ENCODE measurements around the gene CROCC2. TPM values are rescaled to one million over a fixed set of nuclear protein-coding genes. Genes with fewer than 3 reads are reported as not detected.

The CROCC2 gene
- total RNA-seq, 1 experiment from 2014 or later, result not detected

GRCh38 chr2:241003047-241003360, 96.9 kb downstream of the CROCC2 start:
- DNase-seq (ENCODE audit: low read depth, low spot score) (no peak), ATAC-seq (no peak)
- CTCF ChIA-PET, result no interaction called here
- intact Hi-C loops (cut with micrococcal nuclease), result no loop called here
- BruUV-seq (replicated peaks), result no TSS peak
- 0 out of 4 replicates have a peak, but pooled peaks cover 0 to 7% of the 10 kb centered on the region in 2 experiments for H3K36me3 ChIP-seq (ENCODE audit: control insufficient read depth in 1 of 2, insufficient read depth in 2 of 2, low read length in 2 of 2)
- H3K79me2 ChIP-seq (ENCODE audit: insufficient read depth, low read length), result no peaks in the 10 kb centered on the region
- H3K9me2 ChIP-seq (ENCODE audit: insufficient read depth), result no peaks in the 10 kb centered on the region
- peaks cover 13 to 14% of the 10 kb centered on the region in 2 experiments; a peak in 2 of 4 replicates for H3K9me3 ChIP-seq (ENCODE audit: control insufficient read depth in 1 of 2, insufficient read depth in 1 of 2, low read depth in 1 of 2, low read length in 2 of 2)
- peaks cover 2 to 11% of the 10 kb centered on the region in 2 experiments; a peak in 2 of 4 replicates for H3K4me1 ChIP-seq (ENCODE audit: control insufficient read depth in 1 of 2, insufficient read depth in 2 of 2, low read length in 2 of 2)
- H2AFZ ChIP-seq (ENCODE audit: low read depth, low read length, poor library complexity, severe bottlenecking), result no peak overlapping the region
- TF ChIP-seq SP1 (IDR thresholded peaks at IDR 0.05; ENCODE audit: low read depth) (no peak), EZH2 (IDR thresholded peaks at IDR 0.05) (no peak), POLR2AphosphoS5 (IDR thresholded peaks at IDR 0.05; ENCODE audit: low read depth, low read length) (no peak), POLR2A (IDR thresholded peaks at IDR 0.05; ENCODE audit: borderline replicate concordance, extremely low read depth, insufficient read depth, insufficient read length) (no peak), ZFX (IDR thresholded peaks at IDR 0.05) (no peak), ZNF274 (IDR thresholded peaks at IDR 0.05; ENCODE audit: low read depth, low read length) (no peak), EGR1 (IDR thresholded peaks at IDR 0.05; ENCODE audit: low read depth) (no peak), EZH2phosphoT487 (IDR thresholded peaks at IDR 0.05; ENCODE audit: borderline replicate concordance) (no peak), CEBPB (IDR thresholded peaks at IDR 0.05; ENCODE audit: low read depth) (no peak), YY1 (IDR thresholded peaks at IDR 0.05; ENCODE audit: extremely low read depth, insufficient replicate concordance, low read depth, low read length) (no peak), JUND (IDR thresholded peaks at IDR 0.05) (no peak)
- TF ChIP-seq, protein P1, sequence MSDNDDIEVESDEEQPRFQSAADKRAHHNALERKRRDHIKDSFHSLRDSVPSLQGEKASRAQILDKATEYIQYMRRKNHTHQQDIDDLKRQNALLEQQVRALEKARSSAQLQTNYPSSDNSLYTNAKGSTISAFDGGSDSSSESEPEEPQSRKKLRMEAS (IDR thresholded peaks at IDR 0.05), result no peak
- TF ChIP-seq, protein P2, sequence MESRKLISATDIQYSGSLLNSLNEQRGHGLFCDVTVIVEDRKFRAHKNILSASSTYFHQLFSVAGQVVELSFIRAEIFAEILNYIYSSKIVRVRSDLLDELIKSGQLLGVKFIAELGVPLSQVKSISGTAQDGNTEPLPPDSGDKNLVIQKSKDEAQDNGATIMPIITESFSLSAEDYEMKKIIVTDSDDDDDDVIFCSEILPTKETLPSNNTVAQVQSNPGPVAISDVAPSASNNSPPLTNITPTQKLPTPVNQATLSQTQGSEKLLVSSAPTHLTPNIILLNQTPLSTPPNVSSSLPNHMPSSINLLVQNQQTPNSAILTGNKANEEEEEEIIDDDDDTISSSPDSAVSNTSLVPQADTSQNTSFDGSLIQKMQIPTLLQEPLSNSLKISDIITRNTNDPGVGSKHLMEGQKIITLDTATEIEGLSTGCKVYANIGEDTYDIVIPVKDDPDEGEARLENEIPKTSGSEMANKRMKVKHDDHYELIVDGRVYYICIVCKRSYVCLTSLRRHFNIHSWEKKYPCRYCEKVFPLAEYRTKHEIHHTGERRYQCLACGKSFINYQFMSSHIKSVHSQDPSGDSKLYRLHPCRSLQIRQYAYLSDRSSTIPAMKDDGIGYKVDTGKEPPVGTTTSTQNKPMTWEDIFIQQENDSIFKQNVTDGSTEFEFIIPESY (IDR thresholded peaks at IDR 0.05; ENCODE audit: extremely low read depth, insufficient replicate concordance, low read length), result no peak
- H4K20me1 ChIP-seq (ENCODE audit: insufficient read depth), result no peaks in the 10 kb centered on the region
- RAD21 ChIA-PET (ENCODE audit: low non-redundant PET in 1 of 2, low total read pairs in 2 of 2, uncharacterized antibody in 2 of 2, unreplicated experiment in 2 of 2), result no interaction called here
- no peaks in the 10 kb centered on the region for H3K27me3 ChIP-seq (ENCODE audit: insufficient read depth, low read length)
- H3K4me3 ChIP-seq (replicated peaks in 1 of 2; ENCODE audit: low read depth in 1 of 2, low read length in 2 of 2), result no peak overlapping the region
- H3K9ac ChIP-seq (ENCODE audit: low read length), result no peak overlapping the region
- H3K4me2 ChIP-seq (ENCODE audit: low read length), result no peak overlapping the region
- POLR2A ChIA-PET, result no interaction called here
- no peak overlapping the region for H3K27ac ChIP-seq (ENCODE audit: low read depth, low read length)
